WI38 (cell line): Measurements from ENCODE around the gene AFF3.

Source experiments
- H3K4me3 ChIP-seq: 2 replicates; pipeline ENCODE4 v1.5.1; 2011; ENCODE audit warnings: low read depth, mild to moderate bottlenecking, control low read depth, low read length
- CTCF ChIP-seq: IDR thresholded peaks from 2 replicates; pipeline ENCODE4 v1.5.1; 2012; ENCODE audit warnings: low read depth, mild to moderate bottlenecking, control low read depth, low read length

The AFF3 gene

GRCh38 chr2:99863903-99864270, 278.5 kb downstream of the AFF3 start:
- TF ChIP-seq CTCF: no peak
- no peak overlapping the region for H3K4me3 ChIP-seq

- no peak for TF ChIP-seq CTCF
- no peak overlapping the region for H3K4me3 ChIP-seq
Observed at GRCh38 chr2:99863236-99863902, 279.0 kb downstream of the AFF3 start.

- no peak for TF ChIP-seq CTCF
- no peak overlapping the region for H3K4me3 ChIP-seq
Observed at GRCh38 chr2:99862566-99862965, 279.8 kb downstream of the AFF3 start.

- no peak overlapping the region for H3K4me3 ChIP-seq
- no peak for TF ChIP-seq CTCF
Observed at GRCh38 chr2:99861376-99861760, 281.0 kb downstream of the AFF3 start.

GRCh38 chr2:99860720-99861375, 281.5 kb downstream of the AFF3 start:
- no peak overlapping the region for H3K4me3 ChIP-seq
- no peak for TF ChIP-seq CTCF

- no peak overlapping the region for H3K4me3 ChIP-seq
- TF ChIP-seq CTCF: no peak
Observed at GRCh38 chr2:99858951-99859596, 283.3 kb downstream of the AFF3 start.

- H3K4me3 ChIP-seq: no peak overlapping the region
- TF ChIP-seq CTCF: no peak
Observed at GRCh38 chr2:99857867-99858444, 284.4 kb downstream of the AFF3 start.
